GM12892 (cell line): Measurements from ENCODE around the gene MAGEA1. TPM values are rescaled to one million over a fixed set of nuclear protein-coding genes. Genes with fewer than 3 reads are reported as not detected.
A peak's percentile ranks its signal among the peaks of the same experiment; 100 is the strongest.
"Not testable (repeated sequence)": the region's sequence is repeated elsewhere in the genome, so short reads cannot be mapped to it uniquely, and the experiment has no call there.

ENCODE experiments used
- DNase-seq: peaks from one replicate; pipeline ENCODE4 v3.0.0; 2011; ENCODE audit not compliant: insufficient read length
- FAIRE-seq: peaks from 2 replicates; lab custom pipeline; 2011; peaks lifted over from hg19 to GRCh38; lab: Jason Lieb, UNC
- POLR2A ChIP-seq: IDR thresholded peaks from 2 replicates; pipeline ENCODE4 v1.6.1; 2011; ENCODE audit warnings: low read depth, low read length, control low read depth
- POLR2AphosphoS5 ChIP-seq: IDR thresholded peaks from 2 replicates; pipeline ENCODE4 v1.6.1; 2011; ENCODE audit warnings: low read depth, low read length, control low read depth
- TAF1 ChIP-seq: IDR thresholded peaks from 2 replicates; pipeline ENCODE4 v1.6.1; 2011; ENCODE audit warnings: low read depth, mild to moderate bottlenecking, control low read depth, low read length, borderline replicate concordance
- polyA plus RNA-seq: library from polyadenylated mRNA; unstranded; fragments of >200 nt; gene quantifications from one replicate; pipeline ENCODE4 v1.2.1, GENCODE V29; 2012; ENCODE audit warnings: missing spikeins, inconsistent platforms; ENCODE audit not compliant: missing spikeins

Gene MAGEA1
- not detected for polyA plus RNA-seq

DNA sequence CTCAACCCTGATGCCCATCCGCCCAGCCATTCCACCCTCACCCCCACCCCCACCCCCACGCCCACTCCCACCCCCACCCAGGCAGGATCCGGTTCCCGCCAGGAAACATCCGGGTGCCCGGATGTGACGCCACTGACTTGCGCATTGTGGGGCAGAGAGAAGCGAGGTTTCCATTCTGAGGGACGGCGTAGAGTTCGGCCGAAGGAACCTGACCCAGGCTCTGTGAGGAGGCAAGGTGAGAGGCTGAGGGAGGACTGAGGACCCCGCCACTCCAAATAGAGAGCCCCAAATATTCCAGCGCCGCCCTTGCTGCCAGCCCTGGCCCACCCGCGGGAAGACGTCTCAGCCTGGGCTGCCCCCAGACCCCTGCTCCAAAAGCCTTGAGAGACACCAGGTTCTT lies at the start of gene MAGEA1:
MAGEA1 (plus strand) TSS at position 154 of the 400 bp plus-strand sequence. CDS start 3,106 bp downstream, outside the sequence.
- TF ChIP-seq POLR2A: no peak
- no peak for TF ChIP-seq TAF1
- TF ChIP-seq POLR2AphosphoS5: no peak
- FAIRE-seq: no peak
- DNase-seq: no peak

DNA sequence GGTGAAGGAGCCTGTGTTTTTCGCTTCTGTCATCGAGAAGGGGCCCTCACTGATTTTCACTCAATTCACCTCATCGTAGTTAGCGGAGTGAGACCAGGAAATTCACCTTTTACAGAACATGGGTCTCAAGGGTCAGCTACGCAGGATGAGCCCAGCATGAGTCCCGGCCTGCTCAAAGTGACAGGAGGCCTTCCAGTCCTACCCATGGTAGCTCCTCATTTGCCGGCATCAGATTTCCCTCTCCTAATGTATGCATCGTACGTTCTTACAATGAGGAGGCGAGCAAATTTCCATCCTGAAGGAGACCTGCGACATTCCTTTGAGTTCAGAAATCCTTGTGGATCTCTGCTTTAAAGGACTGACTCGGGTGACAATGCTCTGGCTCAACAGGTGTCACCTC lies 46.2 kb upstream of the MAGEA1 start:
- not testable (repeated sequence) for FAIRE-seq, DNase-seq

GRCh38 chrX:153139074-153139473 lies 40.0 kb upstream of the MAGEA1 start:
- FAIRE-seq: peak; percentile 78
- DNase-seq: not testable (repeated sequence)

- FAIRE-seq: peak; percentile 90
- not testable (repeated sequence) for DNase-seq
Measured at GRCh38 chrX:153146288-153146687, 32.8 kb upstream of the MAGEA1 start.

- TF ChIP-seq TAF1 (no peak), POLR2A (no peak), POLR2AphosphoS5 (no peak)
- no peak for DNase-seq
- FAIRE-seq: no peak
Measured at GRCh38 chrX:153153516-153153915, 25.6 kb upstream of the MAGEA1 start.

DNA sequence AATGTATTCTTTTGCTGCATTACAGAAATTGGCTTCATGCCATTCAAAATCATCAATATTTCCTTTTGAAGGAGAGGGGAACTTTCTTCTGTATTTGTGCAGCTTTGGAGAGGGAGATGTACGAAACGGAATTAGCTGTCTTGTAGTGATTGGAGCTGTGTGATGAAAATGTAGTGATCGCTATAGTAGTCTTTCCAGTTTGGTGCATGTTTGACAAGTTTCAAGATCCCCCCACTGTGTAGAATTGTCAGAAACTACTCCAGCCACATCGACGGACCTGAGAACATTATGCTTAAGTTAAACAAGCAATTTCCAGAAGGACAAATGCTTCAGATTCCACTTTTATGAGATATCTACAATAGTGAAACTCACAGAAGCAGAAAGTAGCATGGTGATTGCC lies 21.6 kb upstream of the MAGEA1 start:
- DNase-seq: no peak
- TF ChIP-seq POLR2AphosphoS5 (no peak), TAF1 (no peak), POLR2A (no peak)
- no peak for FAIRE-seq

DNA sequence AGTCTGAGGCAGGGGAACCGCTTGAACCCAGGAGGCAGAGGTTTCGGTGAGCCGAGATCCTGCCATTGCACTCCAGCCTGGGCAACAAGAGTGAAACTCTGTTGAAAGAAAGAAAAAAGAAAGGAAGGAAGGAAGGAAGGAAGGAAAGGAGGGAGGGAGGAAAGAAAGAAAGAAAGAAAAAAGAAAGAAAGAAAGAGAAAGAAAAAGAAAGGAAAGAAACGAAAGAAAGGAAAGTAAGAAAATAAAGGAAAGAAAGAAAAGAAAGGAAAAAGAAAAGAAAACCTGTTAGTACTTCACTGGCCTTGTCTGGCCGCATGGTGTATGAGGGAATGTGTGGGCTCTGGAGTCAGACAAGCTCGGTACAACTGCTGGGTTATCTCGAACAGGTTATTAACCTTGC lies 20.8 kb upstream of the MAGEA1 start:
- DNase-seq (no peak), FAIRE-seq (no peak)
- no peak for TF ChIP-seq POLR2A
- no peak for TF ChIP-seq POLR2AphosphoS5
- no peak for TF ChIP-seq TAF1

DNA sequence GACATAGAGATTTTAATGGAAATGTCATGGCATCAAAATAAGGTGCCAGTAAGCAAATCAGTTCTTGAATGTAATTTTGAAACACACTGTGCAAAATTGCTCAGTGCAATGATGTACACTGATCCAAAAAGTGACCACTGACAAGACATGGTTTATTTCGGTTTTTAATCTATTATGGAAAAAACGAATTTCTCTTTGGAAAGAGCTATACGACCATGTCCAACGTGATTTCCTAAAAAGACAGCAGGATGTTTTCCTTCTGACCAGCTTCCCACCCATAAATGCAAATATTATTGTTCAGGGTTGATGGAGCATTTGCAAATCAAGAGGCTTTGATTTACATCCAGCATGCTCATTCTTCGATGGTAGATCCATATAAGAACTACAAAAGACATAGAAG lies 17.1 kb upstream of the MAGEA1 start:
- no peak for DNase-seq
- no peak for FAIRE-seq
- TF ChIP-seq POLR2AphosphoS5 (no peak), TAF1 (no peak)

DNA sequence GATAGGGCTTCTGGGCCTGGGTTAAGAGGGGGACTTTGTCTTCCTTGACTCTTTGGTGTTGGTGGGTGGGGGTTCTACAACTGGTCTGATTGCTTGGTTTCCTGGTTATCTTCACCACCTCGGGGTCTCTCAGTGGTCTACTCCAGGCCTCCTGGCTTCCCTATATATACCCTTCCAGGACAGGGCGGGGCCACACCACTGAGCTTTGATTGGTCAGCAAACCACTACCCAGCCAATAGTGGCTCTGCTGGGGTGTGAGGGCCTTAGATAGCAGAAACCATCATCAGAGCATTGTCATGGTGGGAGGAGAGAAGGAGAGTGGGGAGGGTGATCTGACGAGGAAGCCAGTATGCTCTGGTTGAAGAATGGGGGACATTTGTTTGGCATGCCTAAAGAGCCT lies 14.4 kb upstream of the MAGEA1 start:
- FAIRE-seq (no peak), DNase-seq (no peak)
- TF ChIP-seq POLR2AphosphoS5 (no peak), TAF1 (no peak), POLR2A (no peak)

DNA sequence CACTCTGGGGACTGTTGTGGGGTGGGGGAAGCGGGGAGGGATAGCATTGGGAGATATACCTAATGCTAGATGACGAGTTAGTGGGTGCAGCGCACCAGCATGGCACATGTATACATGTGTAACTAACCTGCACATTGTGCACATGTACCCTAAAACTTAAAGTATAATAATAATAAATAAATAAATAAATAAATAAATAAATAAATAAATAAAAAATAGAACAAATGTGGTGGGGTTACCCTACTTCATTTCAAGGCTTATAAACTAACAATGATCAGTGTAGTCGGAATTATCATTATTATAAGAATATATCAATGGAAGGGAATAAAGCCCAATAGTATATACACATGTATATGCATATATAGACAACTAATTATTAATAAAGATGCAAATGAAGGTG lies 10.7 kb upstream of the MAGEA1 start:
- not testable (repeated sequence) for FAIRE-seq, DNase-seq

DNA sequence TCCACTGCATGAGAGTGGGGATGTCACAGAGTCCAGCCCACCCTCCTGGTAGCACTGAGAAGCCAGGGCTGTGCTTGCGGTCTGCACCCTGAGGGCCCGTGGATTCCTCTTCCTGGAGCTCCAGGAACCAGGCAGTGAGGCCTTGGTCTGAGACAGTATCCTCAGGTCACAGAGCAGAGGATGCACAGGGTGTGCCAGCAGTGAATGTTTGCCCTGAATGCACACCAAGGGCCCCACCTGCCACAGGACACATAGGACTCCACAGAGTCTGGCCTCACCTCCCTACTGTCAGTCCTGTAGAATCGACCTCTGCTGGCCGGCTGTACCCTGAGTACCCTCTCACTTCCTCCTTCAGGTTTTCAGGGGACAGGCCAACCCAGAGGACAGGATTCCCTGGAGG lies 2.7 kb downstream of the MAGEA1 start:
- no peak for TF ChIP-seq TAF1
- TF ChIP-seq POLR2A: no peak
- TF ChIP-seq POLR2AphosphoS5: no peak
- no peak for DNase-seq
- no peak for FAIRE-seq

DNA sequence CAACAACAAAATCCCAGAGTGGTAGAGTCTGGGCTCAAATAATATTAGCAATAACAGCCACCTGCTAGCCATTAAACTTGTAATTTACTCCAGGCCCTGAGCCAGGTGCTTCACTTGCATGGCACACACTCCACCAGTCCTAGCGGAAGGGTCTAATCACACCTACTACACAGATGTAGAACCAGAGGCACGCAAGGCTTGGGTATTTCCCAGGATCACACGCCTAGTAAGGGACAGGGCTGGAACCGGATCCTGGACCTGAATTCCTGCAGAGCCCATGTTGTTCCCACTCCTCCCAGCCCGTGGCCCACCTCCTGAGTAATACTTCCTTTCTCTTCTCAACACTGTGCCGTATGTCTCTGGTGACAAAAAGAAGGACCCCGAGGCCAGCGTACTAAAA lies 5.7 kb downstream of the MAGEA1 start:
- no peak for DNase-seq
- TF ChIP-seq TAF1 (no peak), POLR2AphosphoS5 (no peak), POLR2A (no peak)
- FAIRE-seq: no peak

DNA sequence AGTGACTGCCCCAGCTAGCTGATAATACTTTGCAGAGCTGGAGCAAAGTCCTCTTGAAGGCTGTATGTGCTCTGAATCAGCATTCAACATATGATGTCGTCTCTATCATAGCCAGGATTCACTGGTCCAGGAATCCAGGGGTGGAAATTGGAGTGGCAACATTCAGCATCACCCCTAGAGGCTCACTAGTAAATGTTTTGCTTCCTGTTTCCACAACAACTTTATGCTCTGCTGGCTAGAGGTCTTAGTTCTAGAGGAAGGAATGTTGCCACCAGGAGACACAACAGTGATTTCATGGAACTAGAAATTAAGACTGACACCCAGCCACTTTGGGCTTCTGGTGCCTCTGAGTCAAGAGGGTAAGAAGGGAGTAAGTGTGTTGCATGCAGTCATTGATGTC lies 11.3 kb downstream of the MAGEA1 start:
- no peak for TF ChIP-seq POLR2AphosphoS5
- TF ChIP-seq POLR2A: no peak
- TF ChIP-seq TAF1: no peak
- FAIRE-seq (no peak), DNase-seq (no peak)
